HG02759 (cell line): ENCODE measurements around the gene CSNK1G3.

Experiments used
- ATAC-seq: cut with Tn5 transposase; IDR thresholded peaks from one replicate; pipeline ENCODE4 v1.9.1; 2021; ENCODE audit warnings: mild to moderate bottlenecking, moderate library complexity; ENCODE audit not compliant: unreplicated experiment

Gene CSNK1G3

DNA sequence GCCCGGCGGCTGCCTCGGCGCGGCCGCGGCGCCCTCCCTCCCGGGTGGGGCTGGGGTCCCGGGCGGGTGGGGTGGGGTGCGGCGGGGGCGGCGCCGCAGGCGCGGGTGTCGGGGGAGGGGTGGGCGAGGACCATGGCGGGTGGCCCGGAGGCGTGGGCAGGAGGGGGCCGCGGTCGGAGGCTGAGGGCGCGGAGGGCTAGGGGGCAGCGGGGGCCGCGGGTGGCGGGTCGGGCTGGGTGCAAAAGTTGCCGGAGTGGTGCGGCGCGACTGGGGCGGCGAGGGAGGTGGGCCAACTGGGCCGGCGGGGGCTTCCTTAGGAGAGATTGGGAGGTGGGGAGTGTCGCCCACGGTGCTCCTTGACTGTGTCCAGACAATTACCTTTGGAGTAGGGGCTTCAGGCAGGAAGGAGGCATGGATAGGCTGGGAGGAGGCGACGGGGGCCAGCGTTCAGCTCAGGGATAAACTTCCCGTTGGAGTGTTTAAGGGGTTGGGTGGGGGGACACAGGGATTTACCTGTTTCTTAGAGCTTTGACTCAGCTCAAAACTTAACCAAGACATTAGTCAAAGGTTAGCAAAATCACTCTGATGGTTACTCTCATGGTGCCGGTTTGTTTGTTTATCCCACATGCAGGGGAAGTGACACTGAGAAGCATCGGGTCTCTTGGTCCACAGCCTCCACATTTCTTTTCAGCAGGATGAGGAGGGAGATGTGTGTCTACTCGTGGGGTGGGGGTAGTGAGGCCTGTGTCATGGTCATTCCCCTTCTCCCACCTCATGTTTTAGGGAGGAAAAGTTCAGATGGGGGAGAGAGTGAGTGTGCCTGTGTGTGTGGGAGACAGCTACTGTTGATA is 859 bp downstream of the CSNK1G3 start:
- ATAC-seq = peak; percentile 29

DNA sequence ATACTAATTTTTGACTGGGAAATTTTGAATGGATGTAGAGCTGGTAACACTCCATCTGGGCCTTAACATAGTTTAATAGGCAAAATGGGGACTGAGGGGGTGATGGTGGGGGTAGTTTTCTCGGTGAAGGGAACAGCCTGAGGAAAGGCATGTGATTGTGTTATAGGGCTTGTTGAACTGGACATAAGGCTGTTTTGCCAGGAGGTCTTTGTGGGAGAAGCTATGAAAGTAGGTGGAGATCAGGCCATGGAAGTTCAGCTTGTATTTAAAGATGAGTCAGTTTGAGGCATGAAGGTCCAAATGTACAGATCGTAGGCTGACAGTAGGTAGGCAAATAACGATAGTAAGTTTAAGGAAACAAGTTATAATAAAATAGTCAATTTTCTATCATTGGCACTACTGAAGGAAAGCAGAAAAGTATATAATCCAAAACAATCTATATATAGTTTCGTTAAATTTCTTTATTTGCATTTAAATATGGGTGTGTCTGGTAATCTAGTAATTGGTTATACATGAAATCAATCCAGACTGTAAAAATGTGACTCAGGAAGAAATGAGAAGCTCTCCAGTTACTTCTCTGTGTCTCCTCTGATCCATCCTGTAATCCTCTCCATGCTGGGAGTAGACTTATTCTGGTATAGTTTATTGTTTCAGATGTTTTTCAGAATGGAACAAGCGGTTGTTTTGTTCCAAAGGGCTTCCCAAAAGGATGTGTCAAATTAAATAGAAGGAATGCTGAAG is 2.8 kb downstream of the CSNK1G3 start:
- ATAC-seq = no peak

DNA sequence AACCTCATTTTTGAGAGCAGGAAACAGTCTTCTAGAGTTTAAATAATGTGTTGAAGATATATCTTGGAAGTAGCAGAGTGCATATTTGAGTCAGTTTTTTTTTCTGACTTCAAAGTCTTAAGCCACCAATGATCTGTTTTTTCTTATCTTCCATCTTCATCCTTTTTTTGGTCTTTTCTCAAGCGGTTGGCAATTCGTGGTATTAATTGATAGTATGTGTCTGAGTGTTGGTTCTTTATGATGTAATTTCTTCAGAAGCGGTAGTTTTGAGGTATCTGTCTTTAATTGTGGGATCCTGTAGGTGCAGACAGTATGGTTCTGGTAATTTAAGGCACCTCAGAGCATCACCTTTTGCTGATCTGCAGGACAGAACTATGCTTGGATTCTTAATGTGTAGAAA is 3.9 kb downstream of the CSNK1G3 start:
- ATAC-seq = no peak

DNA sequence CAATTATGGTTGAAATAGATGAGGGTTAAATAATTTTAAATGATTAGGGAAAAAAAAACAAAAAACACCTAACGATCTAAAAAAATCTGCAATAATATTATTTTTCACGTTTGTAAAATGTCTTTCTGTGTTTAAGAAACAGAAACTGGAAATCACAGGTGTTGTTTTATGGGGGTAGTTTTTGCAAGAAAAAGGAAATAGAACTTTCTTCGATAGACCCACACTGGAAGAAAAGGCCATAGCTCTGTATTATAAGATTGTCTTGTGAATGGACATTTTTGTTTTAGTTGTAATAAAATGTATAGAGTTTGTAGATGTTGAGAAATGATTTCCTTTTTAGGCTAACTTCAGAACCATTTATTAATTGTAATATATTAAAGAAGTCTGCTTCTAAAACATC is 5.5 kb downstream of the CSNK1G3 start:
- ATAC-seq = no peak

DNA sequence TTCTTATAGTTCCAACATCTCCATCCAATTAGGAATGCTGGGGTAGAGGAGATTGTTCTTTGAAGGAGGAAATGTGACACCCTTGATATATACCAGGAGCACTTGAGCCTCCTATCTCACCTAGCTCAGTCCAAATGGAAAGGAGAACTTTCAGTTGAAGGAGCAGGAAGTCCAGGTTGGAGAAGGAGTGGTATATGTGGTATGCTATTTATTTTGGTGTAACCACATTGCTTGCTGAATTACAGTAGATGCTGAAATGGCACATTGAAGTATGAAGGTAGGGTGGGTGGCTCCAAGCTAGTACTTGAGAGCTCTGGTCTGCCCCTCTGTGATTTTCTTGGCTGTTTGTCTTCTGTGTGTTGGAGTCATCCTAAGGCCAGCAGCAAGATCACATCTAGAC is 6.1 kb downstream of the CSNK1G3 start:
- ATAC-seq = peak; percentile 42

DNA sequence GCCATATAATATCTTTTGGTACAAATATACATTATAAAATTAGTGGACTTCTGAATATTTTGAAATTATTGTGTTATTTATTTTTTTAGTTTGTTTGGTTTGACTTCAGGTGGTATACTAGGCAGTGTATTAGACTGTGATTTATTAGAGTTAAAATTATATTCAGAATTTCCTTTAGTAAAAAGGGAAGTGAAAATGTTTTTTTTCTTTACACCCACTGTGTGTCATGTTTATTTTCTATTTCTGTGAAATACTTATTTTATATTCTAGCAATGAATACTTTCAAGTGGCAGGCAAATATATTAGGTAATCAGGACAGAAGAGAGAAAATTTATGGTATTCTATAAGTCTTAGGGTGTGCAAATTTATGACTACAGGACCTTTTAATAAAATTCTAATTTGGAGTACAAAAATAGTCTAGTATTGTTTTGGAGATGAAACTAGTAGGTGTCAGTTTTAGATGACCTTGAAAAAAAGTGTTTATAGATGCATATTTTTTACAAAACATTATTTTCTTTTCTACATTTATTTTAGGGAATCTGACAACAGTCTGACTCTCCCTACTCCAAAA is 8.8 kb downstream of the CSNK1G3 start:
- ATAC-seq = peak; percentile 68

DNA sequence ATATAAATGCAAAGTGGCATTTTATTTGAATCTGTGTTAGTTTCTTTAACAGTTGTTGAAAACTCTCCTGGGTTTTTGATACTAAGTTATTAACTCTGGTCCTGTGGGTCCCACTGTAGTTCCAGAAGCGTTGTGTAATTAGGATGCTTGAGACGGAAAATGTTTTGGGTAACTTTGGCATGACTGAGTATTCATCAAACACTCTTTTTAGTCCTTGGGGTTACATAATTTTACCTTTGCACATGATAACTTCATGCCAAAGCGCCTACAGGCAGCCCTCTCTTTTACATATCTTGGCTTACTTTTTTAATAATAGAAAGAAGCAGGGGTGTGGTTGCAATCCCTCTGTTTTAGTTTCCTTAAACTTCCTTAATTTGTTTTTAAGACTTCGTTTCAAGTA is 12.2 kb downstream of the CSNK1G3 start:
- ATAC-seq = no peak

DNA sequence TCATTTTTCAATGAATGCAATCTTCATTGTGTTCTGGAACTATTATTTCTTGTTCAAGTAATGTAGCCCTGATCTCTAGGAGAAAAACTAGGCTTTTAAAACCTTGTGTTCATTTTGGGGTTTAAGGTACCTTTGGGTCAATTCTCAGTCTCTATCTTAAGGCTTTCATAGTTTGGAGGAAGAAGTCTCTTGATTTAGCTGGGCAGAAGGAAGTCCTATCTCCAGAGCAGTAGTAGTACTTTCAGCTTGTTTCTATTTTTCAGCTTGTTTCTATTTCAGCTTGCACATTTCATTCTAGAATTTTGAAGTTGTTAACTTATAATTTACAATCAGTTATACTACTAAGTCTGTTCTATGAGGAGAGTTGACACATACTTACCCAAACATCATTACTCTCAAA is 15.2 kb downstream of the CSNK1G3 start:
- peak; percentile 54 for ATAC-seq

DNA sequence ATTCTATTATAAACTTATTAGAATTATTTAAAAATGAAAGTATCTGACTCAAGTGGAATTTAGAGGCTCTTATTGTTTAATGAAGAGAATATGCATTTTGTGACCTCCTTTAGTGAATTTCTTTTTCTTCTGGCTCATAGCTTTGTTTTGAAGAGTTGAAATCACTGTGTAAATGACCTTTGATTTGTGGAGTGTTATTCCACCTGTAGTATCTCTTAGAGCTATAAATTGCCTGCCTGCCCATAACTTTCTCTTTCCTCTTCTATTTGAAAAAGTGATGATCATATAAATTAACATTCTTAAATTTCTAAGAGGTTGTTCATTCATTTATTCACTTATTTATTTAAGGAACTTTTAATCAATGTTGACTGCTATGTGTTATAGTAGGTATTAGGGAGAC is 16.1 kb downstream of the CSNK1G3 start:
- ATAC-seq = no peak

DNA sequence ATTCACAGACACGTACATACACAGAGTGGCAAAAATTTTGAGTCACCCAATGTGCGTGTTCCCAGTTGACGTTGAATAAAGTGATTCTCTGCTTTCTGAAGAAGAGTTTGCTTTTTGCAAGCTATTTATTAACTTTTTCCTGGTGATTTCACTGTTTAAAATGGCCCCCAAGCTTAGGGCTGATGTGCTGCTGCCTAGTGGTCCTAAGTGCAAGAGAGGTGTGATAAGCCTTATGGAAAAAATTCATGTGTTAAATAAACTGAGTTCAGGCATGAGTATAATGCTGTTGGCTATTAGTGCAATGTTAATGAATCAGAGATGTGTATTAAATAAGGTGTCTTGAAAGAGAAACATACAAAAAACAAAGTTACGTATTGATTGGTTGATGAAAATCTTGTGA is 16.9 kb downstream of the CSNK1G3 start:
- ATAC-seq = no peak

DNA sequence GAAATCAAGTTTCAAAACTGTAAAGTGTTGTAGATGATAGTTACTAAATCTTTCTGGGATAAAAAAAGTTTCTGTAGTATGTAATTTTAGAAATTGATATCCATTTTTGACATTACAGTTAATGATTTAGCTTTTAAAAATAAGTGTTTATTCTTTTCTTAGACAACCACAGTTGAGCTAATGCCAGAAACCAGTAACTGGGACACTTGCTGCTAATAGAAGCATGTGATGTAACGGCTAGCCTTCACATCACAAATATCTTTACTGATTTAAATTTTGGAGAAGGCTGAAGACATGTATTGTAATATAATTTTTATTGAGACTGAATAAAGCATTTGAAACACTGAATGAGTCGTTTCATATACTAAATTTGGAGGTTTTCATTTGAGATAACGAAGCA is 18.8 kb downstream of the CSNK1G3 start:
- ATAC-seq = no peak

DNA sequence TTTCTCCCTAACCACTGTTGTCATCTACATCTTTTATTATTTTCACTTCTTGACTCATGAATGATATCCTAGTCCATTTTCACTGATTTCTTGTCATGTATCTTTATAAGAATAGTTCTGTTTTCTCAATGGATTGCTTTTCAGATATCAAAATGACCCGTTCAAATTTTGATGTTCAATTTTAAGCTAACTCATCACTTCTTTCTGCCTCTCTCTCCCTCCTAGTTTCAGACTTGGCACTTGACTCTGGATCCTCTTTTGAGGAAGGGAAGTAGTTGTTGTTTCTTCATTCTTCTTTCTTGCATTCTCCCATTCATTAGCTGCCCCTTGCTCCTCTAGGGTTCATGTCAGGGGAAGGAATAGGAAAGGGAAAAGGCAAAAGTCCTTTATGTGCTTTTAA is 23.7 kb downstream of the CSNK1G3 start:
- ATAC-seq = no peak

DNA sequence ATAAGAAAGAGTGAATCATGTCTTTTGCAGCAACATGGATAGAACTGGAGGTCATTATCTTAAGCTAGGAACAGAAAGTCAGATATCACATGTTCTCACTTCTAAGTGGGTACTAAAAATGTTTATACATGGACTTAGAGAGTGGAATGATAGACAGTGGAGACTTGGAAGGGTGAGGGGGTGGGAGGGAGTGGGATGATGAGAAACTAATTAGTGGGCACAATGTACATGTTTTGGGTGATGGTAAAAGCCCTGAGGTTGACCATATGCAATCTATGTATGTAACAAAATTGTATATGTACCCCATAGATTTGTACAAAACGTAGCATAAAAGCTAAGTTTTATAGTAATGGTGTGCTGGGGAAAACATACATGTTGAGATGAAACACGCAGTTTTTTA is 25.3 kb downstream of the CSNK1G3 start:
- no peak for ATAC-seq

DNA sequence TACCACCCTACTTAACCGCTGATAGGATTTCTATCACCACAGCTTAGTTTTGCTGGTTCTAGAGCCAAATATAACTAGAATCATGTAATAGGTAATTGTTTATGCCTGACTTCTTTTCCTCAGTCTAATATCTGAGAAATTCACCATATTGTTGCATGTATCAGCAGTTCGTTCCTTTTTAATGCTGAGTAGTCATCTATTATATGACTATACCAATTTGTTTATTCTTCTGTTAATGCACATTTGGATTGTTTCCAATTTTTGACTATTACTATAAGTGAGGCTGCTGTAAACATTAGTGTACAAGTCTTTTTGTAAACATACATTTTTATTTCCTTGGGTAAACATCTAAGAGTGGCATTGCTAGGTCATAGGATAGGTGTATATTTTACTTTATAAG is 25.9 kb downstream of the CSNK1G3 start:
- ATAC-seq = no peak

DNA sequence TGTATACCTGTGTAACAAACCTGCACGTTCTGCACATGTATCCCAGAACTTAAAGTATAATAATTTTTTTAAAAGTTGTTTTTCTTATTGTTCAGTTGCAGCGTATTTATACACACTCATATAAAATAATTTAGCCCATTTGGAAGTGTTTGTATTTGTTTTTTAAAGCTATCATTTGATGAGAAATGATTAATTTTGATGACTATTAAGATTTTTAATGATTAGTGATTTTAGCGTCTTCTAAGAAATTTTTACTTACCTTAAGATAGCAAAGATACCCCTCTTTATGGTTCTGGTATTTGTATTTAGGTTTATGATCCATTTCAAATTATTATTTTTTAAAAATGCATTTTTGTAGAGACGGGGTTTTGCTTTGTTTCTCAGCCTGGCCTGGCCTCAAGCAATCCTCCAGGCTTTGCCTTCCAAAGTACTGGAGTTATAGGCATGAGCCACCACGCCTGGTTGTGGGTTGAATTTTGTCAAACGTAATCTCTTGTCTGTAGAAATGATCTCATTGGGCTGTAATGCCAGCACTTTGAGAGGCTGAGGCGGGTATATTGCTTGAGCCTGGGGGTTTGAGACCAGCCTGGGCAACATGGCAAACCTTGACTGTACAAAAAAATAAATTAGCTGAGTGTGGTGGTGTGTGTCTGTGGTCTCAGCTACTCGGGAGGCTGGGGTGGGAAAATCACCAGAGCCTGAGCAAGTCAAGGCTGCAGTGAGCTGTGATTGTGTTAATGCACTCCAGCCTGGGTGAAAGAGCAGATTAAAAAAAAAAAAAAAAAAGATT is 26.9 kb downstream of the CSNK1G3 start:
- ATAC-seq = no peak

DNA sequence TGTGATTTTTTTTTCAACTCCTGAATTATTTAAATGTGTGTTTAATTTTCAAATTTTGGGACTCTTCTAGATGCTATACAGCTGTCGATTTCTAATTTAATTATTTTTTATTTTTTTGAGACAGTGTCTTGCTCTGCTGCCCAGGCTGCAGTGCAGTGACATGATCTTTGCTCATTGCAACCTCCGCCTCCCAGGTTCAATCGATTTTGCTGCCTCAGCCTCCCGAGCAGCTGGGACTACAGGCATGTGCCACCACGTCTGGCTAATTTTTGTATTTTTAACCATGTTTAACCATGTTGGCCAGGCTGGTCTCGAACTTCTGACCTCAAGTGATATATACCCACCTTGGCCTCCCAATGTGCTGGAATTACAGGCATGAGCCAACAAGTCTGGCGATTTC is 28.6 kb downstream of the CSNK1G3 start:
- ATAC-seq = no peak

DNA sequence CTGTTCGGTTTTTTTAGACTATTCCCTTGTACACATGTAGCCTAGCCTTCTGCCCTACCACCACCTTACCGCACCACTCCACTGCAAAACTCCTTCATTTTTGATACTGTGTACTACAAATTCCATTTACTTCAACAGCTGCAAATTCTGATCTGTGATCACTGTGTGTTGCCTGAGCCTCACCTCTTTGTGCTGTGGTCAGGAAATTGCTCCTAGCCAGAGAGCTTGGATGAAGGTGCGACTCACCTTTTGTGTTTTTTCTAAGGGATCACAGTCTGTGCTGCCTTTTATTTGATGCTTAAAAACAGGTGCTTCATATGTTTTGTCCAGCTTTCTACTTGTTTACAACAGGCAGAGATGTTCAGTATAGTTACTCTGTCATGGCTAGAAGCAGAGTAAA is 31.5 kb downstream of the CSNK1G3 start:
- ATAC-seq = no peak

DNA sequence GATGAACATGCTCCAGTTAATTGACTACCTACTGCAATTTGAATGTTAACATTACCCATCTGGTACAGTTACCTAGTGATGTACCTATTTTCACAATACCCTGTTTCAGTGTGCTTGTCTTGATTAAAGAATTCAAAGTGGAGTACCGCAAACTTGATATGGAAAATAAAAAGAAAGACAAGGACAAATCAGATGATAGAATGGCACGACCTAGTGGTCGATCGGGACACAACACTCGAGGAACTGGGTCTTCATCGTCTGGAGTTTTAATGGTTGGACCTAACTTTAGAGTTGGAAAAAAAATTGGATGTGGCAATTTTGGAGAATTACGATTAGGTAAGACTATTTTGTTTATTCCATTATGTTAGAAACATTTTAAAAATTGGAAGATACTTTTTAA is 33.5 kb downstream of the CSNK1G3 start:
- ATAC-seq = no peak

DNA sequence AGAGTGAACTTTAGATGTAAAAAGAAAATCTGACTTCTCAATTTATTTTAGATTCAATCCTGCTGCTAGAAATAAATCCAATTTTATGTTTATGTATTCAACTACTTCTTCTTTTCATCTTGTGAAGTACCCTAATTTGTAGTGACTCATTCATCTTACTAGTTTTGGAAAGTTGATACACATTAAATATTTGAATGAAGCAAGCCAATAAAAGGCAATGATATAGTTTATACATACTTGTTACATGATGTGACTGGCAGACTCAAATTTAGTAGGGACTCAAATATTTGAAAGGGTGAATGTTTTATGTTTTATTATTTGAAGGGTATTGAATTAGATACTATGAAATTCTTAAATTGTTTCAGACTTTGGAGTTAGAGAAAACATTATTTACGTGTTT is 34.7 kb downstream of the CSNK1G3 start:
- ATAC-seq = no peak

DNA sequence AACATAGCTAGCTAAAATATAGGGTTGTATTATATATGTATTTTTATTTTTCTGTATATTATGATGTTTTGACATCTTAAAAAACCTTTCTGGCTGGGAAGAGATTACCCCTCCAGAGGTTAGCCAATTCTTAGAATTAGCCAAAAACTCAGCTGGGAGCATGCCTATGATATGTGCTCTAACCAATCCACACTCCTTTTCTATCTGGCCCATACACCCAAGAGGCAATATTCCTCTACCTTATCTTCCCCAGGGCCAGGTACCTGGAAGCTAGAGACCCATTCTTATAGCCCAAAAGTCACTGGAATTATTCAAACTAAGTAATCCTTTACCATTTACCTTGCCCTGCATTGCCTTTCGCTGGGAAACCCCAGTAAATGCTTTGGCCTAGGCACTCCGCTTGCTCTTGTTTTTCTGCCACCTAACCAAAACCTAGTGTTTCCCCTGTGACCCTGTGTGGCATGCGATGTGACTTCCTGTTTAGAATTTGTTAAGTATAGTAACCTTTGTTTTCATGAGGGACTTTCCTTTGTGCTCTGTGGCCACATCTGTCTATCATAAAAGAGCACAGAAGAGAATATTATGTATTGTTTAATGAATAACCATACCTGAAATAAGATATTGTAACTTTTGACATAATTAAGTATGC is 37.4 kb downstream of the CSNK1G3 start:
- peak; percentile 99 for ATAC-seq

DNA sequence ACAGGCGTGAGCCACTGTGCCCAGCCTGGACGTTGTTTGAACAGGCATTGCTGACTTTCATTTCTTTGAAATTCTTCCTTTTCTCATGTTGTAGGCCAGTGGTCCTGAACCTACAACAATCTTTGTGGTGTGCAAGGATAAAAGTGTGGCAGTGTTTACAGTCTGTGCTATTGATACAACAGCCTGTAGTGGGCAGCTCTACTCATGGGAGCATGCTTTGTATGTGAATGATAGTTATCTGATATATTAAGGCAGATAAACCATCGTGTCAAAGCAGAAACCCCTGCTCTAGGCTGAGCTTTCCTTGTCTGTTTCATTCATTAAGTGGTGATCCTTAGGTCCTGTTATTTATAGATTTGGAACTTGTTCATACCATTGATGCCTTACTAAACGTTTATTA is 42.6 kb downstream of the CSNK1G3 start:
- ATAC-seq = no peak
